ENCODE results near the gene TTYH1.
A peak's percentile ranks its signal among the peaks of the same experiment; 100 is the strongest.

GRCh38 chr19:54473071-54473891 lies 58.0 kb downstream of the TTYH1 start, which contains the start of gene CDC42EP5:
- TF ChIP-seq CTCF (IDR thresholded peaks at IDR 0.05 in 4 of 5, conservative IDR thresholded peaks at IDR 0.05 in 1 of 5) (no peak), POLR2A (IDR thresholded peaks at IDR 0.05) (peak; percentile 46 to 52)
